Tracheal epithelial cell (primary cell): ENCODE data around the gene P3H1. TPM values are rescaled to one million over a fixed set of nuclear protein-coding genes. Genes with fewer than 3 reads are reported as not detected.

Experiments used
- total RNA-seq: library from RNA; depleted of rRNA; stranded (reverse); fragments of >200 nt; gene quantifications from 2 replicates; pipeline ENCODE4 v1.2.1, GENCODE V29; 2014

P3H1 gene
- total RNA-seq = 27.9 and 31.8 TPM in 2 replicates

DNA sequence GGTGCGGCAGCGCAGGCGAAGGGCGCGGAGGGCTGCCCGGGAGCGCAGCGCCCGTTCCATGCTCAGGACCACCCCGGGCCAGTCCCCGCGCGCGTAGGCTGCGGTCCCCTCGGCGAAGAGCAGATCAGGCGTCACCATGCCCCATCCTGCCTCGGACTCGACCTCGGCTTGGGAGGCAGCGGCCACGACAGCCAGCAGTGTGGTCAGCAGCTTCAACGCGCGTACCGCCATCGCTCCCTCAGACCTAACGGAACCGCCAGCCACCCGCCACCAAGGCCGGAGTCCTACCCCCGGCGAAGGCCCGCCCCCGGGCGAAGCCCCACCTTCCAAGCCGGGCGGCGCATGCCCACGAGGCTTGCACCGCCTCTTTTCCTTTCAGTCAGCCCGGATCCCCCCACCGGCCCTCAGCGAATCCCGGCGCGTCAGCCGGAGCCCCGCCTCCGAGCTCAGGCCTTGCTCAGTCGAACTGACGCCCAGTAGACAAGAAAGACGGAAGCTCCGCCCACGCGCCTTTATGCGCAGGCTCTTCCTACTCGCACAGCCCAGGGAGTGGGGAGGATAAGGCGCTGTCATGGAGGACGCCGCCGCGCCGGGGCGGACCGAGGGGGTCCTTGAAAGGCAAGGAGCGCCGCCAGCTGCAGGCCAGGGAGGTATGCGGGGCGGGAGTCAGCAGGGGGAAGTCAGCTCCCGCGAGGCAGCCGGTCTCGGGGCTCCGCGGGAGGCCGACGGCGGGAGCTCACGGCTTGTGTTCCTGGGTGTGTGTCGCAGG lies at the start of gene P3H1, which contains the start of gene C1orf50:
Gene P3H1 (minus strand): TSS at position 288 of the 769 bp plus-strand sequence. CDS start 57 bp downstream, at position 231.
Gene C1orf50 (plus strand): TSS at position 509 of the 769 bp plus-strand sequence. CDS start 63 bp downstream, at position 572.

DNA sequence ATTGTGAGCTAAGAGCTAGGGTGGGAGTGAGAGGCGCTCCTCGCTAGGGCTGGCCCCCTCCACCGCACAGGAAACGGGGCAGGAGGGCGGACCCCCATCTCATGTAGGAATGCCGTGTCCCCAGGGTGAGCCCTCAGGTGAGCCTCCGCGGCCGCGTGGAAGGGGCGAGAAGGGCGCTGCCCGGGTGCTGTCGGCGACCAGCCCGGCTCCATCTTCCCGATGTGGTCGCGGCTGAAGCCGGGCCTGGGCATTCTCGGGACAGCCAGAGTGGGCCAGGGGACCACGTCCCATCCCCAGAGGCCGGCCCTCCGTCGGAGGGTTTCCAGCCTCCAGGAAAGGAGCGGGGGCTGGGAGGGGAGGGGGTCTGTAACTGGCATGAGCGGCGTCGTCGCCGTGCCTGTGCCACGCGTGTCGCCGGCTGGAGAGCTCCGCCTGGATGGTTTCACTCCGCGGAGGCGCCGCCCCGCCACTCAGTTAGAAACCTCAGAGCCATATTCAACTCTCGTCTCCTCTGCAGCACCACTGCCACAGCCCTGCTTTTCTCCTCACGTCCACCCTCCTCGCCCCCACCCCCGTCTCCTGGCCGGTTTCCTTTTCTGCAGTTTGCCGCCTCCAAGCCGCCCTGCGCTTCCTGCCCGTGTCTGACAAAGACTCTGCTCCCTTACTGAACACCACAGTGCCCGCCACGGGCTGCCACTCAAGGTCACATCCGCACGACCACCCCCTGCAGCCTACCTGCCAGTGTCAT lies 18.3 kb upstream of the P3H1 start, which contains the start of gene TMEM269:
Gene TMEM269 (plus strand): TSS at position 46 of the 748 bp plus-strand sequence. CDS start 4,903 bp downstream, outside the sequence.

DNA sequence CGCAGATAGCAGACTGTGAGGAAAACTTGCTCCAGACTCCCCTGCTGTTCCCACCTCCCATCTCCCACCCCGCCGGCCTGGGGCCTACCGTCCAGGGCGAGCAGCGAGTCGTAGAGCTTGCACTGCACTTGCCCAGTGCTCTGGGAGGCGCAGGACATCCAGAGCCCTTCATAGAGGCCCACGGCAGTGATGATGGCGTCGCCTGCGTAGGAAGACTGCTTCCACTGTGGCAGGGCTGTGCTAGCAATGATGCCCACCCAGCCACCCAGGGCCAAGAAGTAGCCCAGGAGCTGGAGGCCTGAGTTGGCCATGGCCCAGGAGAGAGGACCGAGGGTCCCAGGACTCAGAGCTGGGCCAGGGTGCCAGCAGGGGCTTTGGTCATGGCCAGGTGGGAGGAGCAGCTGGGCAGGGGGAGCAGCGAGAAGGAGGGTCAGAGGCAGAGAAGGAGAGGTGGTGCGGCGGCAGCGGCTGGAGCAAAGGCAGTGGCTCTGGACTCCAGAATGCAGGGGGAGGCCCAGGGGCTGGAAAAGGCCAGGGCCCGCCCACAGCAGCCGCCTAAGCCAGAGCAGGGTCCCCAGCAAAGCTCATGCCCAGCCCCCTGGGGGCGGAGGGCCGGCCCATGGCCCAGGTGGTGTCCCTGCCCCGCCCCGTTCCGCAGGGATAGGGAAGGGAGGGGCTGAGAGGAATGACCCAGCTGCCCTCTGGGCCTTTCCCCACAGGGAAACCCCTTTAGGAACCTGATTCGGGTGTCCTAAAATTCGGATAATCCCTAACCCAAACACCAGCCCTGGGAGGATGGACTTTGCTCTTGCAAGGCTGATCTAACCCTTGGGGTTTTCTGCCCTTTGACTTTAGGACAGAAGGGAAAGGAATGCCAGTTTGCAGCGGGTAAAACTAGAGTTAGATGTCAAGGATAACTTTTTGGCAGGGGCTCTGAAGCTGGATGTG lies 26.8 kb downstream of the P3H1 start, which contains the start of gene CLDN19:
Gene CLDN19 (minus strand): TSS at position 484 of the 948 bp plus-strand sequence. CDS start 173 bp downstream, at position 311.

Other genes with a start within 250 kb of the P3H1 start
- 22.2 and 28.4 TPM in 2 replicates for gene PPIH, start 108.6 kb downstream of the P3H1 start, total RNA-seq
- 571 and 607 TPM in 2 replicates for gene YBX1, start 84.6 kb downstream of the P3H1 start, total RNA-seq
- gene CLDN19, start 26.8 kb downstream of the P3H1 start, total RNA-seq = not detected in 2 replicates
- 2.4 and 3.8 TPM in 2 replicates for gene C1orf50, start 221 bp upstream of the P3H1 start, total RNA-seq
- 0.21 TPM in 1 of 2 replicates, not detected in the other for gene TMEM269, start 18.0 kb upstream of the P3H1 start, total RNA-seq
- 5.5 and 8.7 TPM in 2 replicates for gene ERMAP, start 50.1 kb upstream of the P3H1 start, total RNA-seq
- 14.0 and 29.0 TPM in 2 replicates for gene SVBP, start 50.4 kb upstream of the P3H1 start, total RNA-seq
- gene ZNF691, start 79.6 kb upstream of the P3H1 start, total RNA-seq = 7.2 and 8.7 TPM in 2 replicates
- 1,188 and 2,122 TPM in 2 replicates for gene SLC2A1, start 191.8 kb upstream of the P3H1 start, total RNA-seq